Stimulated activated CD8-positive, alpha-beta memory T cell treated with anti-CD3 and anti-CD28 coated beads, Interleukin-2, amount 100 ng/mL, for 48 hours (primary cell): ENCODE data around the gene APOBEC3A.

Experiments used
- DNase-seq, 2 donors: peaks; one replicate each; pipeline ENCODE4 v3.0.0-alpha.2; 2020; ENCODE audit warnings: low read depth in 2 of 2

Gene APOBEC3A

DNA sequence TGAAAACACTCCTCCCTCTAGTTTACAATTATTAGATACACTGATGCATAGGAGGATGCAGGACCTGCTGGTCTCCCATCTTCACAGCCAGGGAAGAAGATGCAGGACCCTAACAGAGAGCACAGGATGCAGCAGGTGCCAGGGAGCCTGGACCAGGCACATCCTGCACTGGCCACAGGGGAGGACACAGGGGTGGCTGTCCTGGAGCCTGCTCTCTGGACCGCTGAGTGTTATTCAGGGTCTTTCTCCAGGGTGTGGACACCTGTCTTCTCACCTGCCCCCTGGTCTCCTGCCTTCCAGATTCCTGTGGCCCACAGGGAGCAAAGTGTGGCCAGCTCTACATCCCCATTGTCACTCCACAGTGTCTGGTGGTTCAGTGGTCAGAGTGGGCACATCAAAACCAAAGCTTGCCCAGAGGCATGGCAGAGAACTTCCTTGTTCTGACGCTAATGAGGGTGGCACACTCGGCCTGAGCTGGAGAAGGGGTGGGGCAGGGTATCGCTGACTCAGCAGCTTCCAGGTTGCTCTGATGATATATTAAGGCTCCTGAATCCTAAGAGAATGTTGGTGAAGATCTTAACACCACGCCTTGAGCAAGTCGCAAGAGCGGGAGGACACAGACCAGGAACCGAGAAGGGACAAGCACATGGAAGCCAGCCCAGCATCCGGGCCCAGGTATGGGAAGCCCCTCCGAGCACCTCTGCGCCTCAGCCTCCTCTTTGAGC is at the start of gene APOBEC3A:
Gene APOBEC3A (plus strand): TSS at position 564 of the 725 bp plus-strand sequence. CDS start 83 bp downstream, at position 647.
- DNase-seq = no peak

DNA sequence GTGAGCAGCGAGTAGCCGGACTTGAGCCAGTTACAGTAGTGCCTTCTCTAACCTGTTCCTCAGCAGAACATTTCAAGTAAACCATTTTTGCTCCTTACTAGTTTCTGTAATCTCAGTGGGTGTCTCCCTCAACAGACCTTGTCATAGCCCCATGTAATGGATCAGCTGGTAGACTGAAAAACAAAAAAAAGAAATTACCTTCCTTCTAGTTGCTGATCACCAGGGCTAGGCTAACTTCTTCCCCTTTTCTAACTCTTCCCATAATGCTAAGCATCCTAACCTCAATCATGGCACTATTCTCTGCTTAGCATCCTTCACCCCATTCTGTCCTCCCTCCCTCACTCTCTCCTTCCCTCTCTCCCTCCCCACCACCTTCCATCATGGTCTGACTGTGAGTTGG is 49.6 kb upstream of the APOBEC3A start:
- no peak for DNase-seq

GRCh38 chr22:38911434-38911833 is 46.0 kb upstream of the APOBEC3A start:
- DNase-seq = no peak

DNA sequence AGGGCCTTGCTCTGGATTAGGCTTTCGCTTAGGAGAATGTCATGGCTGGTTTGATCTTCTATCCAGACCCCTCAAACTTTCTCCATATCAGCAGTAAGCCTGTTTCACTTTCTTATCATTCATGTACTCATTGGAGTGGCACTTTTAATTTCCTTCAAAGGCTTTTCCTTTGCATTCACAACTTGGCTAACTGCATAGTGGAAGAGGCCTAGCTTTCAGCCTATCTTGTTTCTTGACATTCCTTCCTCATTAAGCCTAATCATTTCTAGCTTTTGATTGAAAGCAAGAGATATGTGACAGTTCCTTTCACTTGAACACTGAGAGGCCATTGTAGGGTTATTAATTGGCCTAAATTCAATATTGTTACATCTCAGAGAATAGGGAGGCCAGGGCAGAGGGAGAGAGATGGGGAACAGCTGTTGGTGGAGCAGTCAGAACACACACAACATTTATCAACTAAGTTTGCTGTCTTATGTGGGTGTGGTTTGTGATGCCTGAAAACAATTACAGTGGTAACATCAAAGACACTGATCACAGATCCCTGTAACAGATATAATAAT is 37.7 kb upstream of the APOBEC3A start:
- no peak for DNase-seq

GRCh38 chr22:38921120-38921519 is 36.3 kb upstream of the APOBEC3A start:
- DNase-seq = no peak

GRCh38 chr22:38921806-38922205 is 35.6 kb upstream of the APOBEC3A start:
- DNase-seq = no peak

- no peak for DNase-seq
Measured at GRCh38 chr22:38923463-38924346, 33.7 kb upstream of the APOBEC3A start.

- no peak for DNase-seq
Measured at GRCh38 chr22:38924347-38924952, 33.0 kb upstream of the APOBEC3A start.

DNA sequence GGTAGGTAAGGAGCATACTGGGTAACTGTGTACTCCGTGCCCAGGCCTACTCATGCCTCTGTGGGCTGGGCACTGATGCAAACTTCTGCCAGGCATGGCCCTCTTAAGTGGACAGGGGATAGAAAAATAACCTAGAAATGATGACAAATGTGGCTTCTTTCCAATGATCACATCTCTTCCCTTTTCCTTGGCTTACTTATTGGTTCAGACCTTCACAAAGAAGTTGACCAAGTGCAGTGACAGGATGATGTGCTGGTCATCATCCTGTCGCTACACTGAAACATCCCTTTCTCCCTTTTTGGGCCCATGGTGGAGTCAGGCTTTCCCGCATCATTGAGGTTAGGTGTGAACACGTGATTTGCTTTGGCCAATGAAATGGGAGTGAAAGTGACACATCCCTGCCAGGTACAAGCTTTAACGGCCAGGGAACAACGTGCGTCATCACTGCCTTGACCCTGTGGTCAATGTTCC is 31.8 kb upstream of the APOBEC3A start:
- no peak for DNase-seq

- DNase-seq = peak in 1 of 2 donors; percentile 49
Measured at GRCh38 chr22:38927033-38927781, 30.2 kb upstream of the APOBEC3A start.

- DNase-seq = no peak
Measured at GRCh38 chr22:38930512-38930911, 26.9 kb upstream of the APOBEC3A start.

GRCh38 chr22:38935023-38935422 is 22.4 kb upstream of the APOBEC3A start:
- DNase-seq = no peak

- DNase-seq = no peak
Measured at GRCh38 chr22:38935616-38936015, 21.8 kb upstream of the APOBEC3A start.

DNA sequence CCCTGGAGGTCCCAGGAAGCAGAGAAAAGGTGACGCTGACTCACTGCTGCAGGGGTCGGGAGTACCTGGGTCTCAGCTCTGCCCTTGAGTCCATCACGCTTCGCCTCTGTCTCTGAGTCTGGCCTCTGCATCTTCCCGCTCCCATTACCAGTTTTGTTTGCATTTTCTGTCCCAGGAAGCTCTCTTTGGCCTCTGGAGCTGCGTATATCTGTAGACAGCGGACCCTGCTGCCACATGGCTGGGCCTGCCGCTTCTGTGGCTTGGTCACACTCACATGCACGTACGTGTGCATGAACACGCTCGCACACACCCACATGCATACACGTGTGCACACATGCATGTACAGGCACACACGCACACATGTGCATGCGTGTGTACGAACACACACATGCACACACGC is 20.8 kb upstream of the APOBEC3A start:
- no peak for DNase-seq

- DNase-seq = no peak
Measured at GRCh38 chr22:38937036-38937435, 20.4 kb upstream of the APOBEC3A start.

- no peak for DNase-seq
Measured at GRCh38 chr22:38937541-38937940, 19.9 kb upstream of the APOBEC3A start.

GRCh38 chr22:38938221-38938620 is 19.2 kb upstream of the APOBEC3A start:
- no peak for DNase-seq

GRCh38 chr22:38938925-38939324 is 18.5 kb upstream of the APOBEC3A start:
- DNase-seq = no peak

DNA sequence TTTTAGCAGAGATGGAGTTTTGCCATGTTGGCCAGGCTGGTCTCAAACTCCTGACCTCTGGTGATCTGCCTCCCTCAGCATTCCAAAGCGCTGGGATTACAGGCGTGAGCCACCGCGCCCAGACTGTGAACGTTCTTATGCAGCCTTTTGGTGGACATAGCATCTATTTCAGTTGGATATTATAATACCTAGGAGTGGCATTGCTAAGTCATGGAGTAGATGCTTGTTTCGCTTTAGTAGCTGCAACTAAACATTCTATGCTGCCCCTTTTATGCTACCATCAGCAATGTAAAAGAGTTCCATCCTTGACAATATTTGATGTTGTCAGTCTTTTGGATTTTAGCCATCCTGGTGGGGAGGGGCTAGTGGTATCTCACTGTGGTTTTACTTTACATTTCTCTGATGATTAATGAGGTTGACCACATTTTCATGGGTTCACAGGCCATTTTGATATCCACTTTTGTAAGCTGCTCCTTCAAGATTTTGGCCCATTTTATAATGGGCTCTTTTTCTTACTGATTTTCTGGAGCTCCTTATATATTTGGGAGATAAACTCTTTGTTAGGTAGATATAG is 16.5 kb upstream of the APOBEC3A start:
- no peak for DNase-seq

DNA sequence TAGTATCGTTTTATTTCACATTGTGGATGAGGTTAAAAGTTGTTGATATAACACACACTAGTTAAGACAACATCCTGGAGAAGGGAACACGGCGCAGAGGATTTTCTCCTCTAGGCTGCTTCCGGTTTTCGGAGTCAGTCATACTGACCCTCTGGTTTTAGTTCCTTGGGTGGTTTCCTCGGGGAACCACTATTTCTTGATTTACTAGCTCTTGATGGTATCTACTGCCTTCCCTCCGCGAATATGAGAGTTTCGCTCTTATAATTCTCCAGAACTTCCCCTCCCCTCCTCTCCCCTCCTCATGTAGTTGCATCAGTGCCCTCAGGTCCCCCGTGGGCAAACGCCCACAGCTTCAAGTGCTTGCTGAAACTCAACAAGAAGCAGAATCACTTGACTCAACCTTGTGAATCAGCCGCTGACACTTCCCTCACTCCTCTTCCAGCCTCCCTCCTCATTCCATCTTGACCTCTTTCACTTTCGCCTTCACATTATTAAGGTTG is 15.9 kb upstream of the APOBEC3A start:
- peak; percentile 61 to 64 for DNase-seq

- no peak for DNase-seq
Measured at GRCh38 chr22:38942702-38943101, 14.7 kb upstream of the APOBEC3A start.
